Activated naive CD4-positive, alpha-beta T cell (primary cell): ENCODE measurements around the gene POC5.
A peak's percentile ranks its signal among the peaks of the same experiment; 100 is the strongest.
"Not testable (repeated sequence)": the region's sequence is repeated elsewhere in the genome, so short reads cannot be mapped to it uniquely, and the experiment has no call there.

Experiments
- DNase-seq, 4 experiments: peaks; one replicate each; lab custom pipeline; 2025; lab: John Stamatoyannopoulos, UW

POC5 gene, protein sequence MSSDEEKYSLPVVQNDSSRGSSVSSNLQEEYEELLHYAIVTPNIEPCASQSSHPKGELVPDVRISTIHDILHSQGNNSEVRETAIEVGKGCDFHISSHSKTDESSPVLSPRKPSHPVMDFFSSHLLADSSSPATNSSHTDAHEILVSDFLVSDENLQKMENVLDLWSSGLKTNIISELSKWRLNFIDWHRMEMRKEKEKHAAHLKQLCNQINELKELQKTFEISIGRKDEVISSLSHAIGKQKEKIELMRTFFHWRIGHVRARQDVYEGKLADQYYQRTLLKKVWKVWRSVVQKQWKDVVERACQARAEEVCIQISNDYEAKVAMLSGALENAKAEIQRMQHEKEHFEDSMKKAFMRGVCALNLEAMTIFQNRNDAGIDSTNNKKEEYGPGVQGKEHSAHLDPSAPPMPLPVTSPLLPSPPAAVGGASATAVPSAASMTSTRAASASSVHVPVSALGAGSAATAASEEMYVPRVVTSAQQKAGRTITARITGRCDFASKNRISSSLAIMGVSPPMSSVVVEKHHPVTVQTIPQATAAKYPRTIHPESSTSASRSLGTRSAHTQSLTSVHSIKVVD

DNA sequence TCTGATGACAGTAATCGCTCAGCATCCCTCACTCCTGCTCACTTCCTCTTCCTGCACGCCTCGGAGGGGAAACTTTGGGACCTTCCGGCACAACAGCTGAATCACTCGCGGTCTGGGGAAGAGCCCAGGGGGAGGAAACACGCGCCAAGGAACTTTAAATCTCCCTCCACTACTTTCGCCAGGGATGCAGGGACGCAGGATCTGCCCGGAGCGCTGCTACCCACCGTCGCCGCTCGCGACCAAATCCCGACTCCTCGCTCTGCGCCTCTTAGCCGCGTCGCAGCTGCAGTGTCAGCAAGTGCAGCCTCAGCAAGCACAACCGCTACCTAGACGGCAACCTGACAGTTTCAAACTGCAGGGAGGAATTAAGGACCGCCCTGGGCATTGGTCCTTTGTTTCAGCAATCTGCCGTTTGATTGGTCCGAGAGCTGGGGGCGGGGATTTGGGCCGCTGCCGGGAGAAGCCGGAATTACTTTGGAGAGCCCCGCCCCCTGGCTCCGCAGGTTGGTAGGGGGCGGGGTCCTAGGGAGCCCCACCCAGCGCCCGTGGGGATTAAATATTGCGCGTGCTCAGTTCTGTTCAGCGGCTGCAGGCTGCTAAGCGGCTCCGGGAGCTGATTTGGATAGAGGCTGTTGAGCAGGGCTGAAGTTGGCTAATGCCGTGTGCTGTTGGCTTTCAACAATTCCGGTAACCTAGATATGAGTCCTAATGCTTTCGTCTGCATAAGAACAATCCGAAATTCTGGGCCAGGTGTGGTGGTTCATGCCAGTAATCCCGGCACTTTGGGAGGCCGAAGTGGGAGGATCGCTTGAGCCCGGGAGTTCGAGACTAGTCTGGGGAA, at the start of gene POC5:
POC5 (minus strand) TSS at position 356 of the 841 bp plus-strand sequence. CDS start 4,500 bp downstream, outside the sequence.
- DNase-seq, result peak; percentile 91 to 97 (median 94)

DNA sequence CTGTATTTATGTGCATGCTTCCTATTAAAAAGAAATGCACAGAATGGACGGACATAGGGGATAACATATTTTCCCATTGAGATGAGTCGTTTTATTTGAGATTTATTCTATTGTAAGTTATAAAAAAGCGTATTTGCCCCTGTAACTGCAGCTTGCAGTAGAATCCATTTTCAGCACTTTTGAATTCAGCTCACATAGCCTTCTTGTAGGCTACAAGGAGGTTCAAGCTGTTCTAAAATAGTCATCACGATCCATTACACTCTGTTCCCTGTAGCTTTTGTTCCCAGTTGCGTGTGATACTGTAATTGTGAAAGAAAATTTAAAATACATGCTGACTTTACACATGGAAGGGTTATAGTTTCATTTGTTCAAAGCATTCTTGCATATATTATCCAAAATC, 40.9 kb upstream of the POC5 start:
- DNase-seq, result no peak

DNA sequence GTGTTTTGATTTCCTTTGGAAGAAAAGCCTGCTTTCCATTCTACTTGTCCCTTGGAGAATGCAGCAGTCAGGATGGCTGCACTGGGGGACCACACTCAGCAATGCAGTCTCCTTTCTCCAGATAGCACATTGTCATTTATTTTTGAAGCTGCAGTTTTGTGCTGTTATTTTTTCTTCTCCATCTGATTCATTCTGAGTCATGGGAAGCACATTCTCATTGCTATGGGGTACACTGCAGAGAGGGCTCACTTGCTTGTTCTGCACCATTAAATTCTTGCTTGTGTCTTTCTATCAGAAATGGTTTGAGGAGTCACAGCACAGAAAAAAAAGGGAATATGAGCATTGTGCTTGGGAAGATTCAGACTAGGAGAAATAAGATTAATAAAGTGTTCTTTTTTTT, 39.7 kb upstream of the POC5 start:
- DNase-seq, result no peak

DNA sequence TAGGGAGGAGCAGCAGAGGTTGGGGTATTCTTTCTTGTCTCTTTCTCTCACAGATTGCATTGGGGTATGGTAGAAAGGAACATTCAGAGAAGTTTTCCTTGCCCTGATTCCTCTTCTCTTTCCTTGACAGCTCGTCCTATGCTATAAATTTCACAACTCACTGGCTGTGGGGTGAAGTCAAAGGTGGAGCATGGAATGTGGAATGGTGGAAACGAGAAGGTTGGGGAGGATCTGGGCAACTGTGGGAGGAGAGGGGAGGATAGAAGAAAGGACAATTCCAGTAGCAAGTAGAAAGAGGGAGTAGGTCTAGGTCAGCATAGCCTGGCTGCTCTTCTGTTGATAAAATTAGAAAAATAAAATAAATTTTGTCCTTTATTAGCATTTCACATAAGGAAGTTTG, 39.0 kb upstream of the POC5 start:
- DNase-seq, result no peak

DNA sequence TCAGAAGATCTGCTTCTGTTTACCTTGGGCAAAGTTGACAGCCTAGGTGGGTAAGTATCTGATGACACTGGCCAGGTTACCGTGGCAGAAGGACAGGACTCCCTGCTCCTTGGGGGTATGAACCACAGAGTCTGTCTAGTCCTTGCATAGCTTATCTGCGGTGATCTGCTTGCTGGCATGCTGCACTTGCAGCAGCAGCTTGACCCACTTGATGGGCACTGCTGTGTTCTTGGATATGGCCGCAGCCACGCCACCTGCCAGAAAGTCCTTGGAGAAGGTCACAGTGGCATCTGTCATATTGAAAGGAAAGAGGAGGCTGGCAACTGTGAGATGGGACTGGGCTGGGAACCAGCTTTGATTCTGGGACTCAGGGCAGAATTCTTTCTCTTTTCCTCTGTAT, 35.9 kb upstream of the POC5 start:
- DNase-seq, result no peak

DNA sequence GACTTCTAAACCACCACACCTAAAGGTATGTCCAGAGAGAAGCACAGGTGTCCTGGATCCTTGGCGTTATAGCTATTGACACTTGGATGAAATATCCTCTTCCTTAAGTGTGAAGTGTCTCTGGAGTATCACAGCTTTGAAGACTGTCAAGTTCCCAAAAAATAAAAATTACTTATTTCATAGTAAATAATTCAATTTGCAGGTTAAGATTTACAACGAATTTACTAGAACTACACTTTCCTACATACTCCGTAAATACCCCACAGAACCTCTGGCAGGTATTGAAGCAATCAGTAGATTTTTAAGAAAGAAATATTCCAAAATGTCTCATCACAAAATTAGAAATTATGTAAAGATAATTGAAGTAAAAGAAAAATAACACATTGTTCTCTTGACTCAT, 27.1 kb upstream of the POC5 start:
- DNase-seq, result no peak

DNA sequence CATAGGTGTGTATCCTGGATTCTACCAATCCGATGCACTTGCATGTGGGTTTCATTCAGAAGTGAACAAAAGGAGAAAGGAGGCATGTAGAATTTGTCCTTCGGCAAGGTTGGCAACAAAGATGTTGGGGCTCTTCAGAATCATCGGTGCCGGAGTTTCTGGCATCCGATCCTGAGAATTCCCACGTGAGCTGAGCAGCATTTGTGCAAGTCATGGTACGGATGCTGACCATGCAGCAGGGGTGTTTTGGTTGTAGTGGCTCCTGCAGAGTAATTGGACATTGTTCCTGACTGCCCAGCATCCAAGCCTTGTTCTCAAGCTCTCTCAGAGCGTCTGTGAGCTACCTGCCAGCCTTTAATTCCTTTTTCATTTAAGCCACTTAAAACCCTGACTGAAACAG, 19.0 kb upstream of the POC5 start:
- DNase-seq, result no peak

DNA sequence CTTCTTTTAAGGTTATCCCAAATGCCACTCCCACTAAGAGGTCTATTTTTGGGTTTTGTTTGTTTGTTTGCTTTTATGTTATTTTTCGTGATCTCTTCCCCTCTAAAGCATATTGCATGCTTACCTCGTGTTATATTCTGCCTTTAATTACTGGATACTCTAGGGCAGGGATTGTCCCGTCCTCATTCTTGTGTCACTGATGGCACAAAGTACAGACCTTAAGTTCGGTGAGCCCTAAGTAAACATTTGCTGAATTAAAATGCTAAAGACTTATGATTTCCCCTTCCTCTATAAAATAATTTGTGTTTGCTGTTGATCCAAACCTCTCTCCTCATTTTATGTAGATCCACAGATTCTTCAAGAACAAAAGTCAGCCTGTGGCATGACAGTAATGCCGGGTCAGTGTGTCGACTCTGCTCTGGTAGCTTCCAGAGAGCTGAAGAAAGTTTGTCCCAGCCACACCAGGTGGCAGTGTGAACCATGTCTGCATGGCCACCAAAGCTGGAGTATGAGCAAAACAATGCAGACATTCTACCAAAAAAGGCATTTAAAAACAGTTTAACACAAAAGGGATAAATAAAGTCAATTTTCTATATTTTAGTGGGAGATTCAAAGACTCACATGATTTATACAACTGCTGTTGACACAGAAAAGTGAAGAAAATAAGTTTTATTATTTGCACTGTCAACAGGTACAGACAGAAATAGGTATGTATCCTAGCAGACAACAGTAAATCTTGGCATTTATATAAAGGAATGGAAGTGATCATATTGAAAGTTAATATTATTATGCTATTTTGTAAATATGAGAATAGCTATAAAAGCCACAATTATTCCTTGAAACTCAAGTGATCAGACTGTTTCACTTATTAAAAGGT, 17.9 kb upstream of the POC5 start:
- DNase-seq, result no peak

DNA sequence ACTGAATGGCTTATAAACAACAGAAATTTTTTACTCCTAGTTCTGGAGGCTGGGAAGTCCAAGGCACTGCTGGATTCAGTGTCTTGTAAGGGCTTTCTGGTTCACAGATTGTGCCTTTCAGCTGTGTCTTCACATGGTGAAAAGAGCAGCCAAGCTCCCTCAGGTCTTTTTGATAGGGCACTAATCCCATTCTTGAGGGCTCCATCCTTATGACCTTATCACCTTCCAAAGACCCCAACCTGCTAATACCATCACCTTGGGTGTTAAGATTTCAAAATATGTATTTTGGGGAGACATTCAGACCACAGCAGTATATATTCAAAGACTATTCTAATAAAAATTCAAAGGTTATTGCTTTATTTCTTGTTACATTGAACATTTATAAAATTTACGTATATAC, 16.5 kb upstream of the POC5 start:
- no peak for DNase-seq

DNA sequence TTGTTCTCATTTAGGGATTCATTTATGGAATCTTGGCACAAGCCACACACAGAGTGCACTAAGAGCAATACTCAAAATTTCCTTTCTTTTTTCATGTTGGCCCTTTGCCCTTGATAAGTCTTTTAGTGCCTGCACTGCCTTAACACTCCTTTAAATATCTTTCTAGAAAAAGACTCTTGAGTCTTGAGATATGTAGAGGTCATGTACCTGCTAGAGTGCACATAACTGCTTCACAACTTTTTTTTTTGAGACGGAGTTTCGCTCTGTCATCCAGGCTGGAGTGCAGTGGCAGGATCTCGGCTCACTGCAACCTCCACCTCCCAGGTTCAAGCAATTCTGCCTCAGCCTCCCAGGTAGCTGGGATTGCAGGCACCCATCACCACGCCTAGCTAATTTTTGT, 14.3 kb upstream of the POC5 start:
- DNase-seq, result not testable (repeated sequence)

DNA sequence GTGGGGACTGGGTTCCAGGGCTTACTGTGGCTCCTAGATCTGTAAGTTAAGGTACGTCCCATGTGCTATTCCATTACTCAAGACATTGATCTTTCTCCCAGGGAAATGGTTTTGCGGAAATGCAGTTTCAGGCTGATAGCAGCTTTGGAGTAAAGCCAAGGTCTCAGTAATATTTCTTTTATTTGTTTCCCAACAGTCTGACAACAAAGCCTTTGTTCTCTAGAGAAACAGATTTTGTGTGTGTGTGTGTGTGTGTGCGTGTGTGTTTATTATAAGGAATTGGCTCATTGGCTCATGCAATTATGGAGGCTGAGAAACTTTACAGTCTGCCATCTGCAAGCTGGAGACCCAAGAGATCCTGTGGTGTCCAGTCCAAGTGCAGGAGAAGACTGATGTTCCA, 12.1 kb upstream of the POC5 start:
- DNase-seq, result no peak

DNA sequence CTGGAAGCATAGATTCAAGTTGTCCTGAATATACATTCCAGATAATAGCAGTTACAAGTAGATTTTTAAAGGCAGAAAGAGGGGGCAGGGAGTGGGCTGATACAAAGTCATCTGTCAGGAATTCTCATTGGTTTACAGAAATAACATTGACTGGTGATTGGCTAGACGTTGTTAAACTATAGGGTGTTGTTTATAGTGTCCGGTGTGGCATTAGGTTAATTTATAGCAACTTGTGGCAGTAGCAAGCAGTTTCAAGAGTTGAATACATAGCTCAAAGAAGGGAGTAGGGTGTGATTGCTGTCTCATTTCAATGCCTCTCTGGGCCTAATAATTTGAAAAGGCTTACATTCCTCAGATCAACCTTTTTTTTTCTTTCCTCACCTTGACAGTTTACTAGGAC, 10.7 kb upstream of the POC5 start:
- no peak for DNase-seq

DNA sequence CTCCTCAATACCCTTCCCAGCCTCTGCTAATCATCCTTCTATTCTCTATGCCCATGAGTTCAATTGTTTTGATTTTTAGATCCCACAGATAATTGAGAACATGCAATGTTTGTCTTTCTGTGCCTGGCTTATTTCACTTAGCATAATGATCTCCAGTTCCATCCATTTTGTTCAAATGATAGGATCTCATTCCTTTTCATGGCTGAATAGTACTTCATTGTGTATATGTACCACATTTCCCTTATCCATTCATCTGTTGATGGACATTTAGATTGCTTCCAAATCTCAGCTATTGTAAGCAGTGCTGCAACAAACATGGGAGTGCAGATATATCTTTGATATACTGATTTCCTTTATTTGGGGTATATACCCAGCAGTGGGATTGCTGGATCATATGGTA, 9.0 kb upstream of the POC5 start:
- not testable (repeated sequence) for DNase-seq

DNA sequence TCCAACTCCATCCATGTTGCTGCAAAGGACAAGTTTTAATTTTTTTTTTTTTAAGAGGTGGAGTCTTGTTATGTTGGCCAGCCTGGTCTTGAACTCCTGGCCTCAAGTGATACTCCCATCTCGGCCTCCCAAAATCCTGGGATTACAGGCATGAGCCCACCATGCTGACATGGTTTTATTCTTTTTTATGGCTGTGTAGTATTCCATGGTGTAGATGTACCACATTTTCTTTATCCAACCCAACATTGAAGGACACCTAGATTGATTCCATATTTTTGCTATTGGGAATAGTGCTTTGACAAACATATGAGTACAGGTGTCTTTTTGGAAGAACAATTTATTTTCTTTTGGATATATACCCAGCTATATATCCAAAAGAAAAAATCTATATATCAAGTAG, 6.1 kb upstream of the POC5 start:
- no peak for DNase-seq

DNA sequence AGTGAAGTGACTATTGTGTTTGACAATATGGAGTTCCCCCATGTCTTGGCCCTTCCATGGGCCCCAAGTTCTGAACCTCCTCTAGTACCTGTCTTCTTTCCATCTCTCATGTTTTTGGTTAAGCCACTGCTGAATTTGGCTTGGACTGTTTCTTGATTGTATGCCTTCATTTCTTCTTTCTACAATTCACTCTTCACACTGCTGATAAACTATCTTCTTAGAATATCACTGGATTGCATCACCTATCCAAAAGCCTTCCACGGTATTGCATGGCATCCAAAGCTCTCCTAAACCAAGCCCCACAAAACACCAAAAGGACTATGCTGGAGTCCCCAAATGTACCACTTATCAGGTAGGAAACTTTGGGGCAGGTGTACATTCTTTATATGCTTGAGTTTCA, 4.3 kb upstream of the POC5 start:
- DNase-seq, result no peak

DNA sequence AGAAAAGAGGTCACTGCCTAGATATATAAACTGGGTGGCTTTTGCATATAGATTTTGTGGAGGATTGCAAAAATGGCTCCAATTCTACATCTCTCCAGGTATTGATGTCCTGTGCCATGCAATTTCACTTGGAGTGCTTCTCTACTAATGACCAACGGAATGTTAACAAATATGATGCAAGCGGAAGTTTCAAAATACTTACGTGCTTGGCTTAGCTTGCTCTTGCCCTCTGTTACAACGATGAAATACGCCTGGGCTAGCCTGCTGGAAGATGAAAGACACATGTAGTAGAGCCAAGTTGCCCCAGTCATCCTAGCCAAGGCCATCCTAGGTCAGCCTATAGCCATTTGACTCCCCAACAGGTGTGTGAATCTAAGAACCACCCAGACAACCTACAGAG, 3.6 kb upstream of the POC5 start:
- no peak for DNase-seq

DNA sequence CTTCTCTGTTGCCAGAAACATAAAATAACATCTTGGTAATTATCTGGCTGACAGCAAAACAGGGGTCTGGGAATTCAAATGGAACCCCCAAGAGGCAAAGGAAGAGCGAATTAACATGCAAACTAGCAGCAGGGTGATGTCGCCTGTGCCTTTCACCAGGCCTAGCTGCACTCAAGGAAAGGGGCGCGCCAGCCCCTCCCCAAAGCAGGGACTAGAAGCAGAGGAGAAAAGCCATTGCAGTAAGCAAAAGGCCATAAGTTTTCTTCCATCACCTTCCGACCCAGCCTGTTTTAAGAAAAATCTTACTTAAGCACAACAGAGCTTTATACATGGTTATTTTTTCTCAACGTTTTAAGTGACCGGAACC, 539 bp downstream of the POC5 start:
- DNase-seq, result no peak

DNA sequence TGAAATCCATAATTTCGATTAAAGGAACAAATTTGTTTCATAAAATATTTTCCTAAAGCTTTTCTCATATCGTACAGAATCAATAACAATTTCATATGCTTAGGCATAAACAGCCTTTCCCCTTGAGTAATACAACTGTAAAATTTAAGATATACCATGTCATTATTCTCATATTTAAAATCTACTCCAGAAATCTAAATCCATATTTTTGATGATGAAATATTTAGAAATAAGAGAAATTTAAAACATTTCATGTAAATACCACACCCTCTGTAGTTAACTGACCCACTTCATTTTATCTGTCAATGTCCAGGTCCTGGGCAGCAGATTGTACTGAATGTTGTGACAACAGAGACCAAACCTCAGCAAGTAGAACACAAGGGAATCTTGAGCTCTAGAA, 5.1 kb downstream of the POC5 start:
- no peak for DNase-seq

DNA sequence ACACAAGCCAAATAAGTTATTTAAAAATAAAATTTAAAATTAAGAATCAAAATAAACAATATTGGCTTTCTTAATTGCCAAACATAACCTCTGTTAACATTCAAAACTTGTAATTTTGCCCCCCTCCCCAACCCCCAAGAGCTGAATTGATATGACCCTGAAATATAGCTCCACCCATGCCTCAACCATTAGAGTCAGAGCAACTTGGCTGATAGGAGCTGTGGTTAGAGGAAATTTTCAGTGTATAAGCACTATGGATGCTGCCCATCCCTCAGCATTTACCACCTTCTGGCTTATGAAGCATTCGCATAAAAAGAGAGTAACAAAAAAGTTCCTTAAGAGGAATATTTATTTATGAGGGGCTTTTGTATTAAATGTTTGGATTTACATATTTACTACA, 6.1 kb downstream of the POC5 start:
- DNase-seq, result no peak

DNA sequence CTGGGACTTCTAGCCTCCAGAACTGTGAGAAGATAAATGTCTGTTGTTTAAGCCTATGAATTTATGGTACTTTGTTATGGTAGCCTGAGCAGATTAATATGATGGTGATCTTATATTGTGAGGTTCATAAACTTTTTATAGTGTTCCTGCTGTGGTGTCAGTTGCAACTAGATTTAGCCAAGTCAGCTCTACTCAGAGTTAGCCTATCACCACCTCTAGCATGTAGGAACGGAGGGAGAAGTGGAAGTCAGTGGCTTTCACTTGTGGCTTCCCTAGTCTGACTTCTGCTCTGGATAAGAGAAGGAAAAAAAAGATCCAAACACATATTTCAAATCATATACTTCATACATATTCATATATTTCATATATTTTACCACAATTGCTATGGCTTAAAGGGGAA, 6.6 kb downstream of the POC5 start:
- DNase-seq, result no peak

DNA sequence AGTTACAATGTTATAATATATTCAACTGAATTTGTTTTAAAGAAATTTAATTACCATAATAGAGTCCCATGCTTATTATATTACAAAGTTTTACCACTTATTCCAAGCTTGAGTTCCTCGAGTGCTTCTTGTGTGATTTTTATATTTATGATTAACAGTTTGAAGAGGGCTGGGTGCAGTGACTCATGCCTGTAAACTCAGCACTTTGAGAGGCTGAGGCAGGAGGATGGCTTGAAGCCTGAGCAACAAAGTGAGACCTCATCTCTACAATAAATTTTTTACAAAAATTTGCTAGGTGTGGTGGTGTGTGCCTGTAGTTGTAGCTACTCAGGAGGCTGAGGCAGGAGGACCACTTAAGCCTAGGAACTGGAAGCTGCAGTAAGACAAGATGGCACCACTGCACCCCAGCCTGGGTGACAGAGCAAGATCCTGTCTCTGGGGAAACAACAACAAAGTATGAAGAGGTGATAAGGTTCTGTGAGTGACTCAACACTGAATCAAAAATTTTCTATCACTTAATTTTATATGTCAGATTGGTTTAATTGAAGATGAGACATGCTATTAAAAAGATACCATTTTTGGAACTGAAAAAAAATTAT, 9.2 kb downstream of the POC5 start:
- DNase-seq, result no peak

DNA sequence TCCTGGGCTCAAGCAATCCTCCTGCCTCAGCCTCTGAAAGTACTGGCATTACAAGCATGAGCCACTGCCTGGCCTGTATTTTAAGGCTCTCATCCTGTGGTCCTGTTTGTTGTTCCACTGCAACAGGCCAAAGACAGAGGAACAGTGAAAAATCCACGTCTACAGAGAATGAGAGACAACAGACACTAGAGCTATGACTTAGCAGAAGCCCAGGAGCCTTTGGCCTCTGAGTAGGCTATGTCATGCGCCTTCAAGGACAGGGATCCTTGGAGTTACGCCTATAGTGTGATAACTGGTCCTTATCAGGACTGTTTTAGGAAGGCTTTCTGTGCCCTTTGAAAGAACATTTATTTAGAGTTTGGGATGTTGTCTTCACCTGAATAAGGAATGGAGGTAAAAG, 10.5 kb downstream of the POC5 start:
- DNase-seq, result no peak
